ENCODE measurements around the gene NDUFA3. TPM values are rescaled to one million over a fixed set of nuclear protein-coding genes. Genes with fewer than 3 reads are reported as not detected.

NDUFA3 gene
- total RNA-seq, 1 donor from 2014 or later = 115 TPM

DNA sequence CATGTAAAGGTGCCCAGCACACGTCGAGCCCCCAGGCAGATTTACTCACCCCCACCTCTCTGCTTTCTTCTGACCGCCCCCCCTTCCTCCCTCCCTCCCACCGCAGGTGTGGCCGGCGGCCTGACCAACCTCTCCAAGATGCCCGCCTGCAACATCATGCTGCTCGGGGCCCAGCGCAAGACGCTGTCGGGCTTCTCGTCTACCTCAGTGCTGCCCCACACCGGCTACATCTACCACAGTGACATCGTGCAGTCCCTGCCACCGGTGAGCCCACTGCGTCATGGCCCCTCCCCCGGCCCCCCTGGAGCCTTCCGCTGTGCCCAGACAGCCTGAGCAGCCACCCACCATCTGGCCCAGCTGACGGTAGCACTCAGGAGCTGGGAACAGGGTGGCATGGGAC, 21.7 kb downstream of the NDUFA3 start:
- Histone ChIP-seq H3K27ac (no peak overlapping the region), H3K4me3 (no peak overlapping the region), H3K4me1 (no peaks in the 10 kb centered on the region), H3K27me3 (no peaks in the 10 kb centered on the region), H3K9me3 (no peaks in the 10 kb centered on the region), H3K36me3 (peaks cover 98% of the 10 kb centered on the region)
- TF ChIP-seq, protein P1, sequence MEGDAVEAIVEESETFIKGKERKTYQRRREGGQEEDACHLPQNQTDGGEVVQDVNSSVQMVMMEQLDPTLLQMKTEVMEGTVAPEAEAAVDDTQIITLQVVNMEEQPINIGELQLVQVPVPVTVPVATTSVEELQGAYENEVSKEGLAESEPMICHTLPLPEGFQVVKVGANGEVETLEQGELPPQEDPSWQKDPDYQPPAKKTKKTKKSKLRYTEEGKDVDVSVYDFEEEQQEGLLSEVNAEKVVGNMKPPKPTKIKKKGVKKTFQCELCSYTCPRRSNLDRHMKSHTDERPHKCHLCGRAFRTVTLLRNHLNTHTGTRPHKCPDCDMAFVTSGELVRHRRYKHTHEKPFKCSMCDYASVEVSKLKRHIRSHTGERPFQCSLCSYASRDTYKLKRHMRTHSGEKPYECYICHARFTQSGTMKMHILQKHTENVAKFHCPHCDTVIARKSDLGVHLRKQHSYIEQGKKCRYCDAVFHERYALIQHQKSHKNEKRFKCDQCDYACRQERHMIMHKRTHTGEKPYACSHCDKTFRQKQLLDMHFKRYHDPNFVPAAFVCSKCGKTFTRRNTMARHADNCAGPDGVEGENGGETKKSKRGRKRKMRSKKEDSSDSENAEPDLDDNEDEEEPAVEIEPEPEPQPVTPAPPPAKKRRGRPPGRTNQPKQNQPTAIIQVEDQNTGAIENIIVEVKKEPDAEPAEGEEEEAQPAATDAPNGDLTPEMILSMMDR (IDR thresholded peaks at IDR 0.05) = no peak
- no peak for DNase-seq
- no peak for ATAC-seq
- intact Hi-C loops (cut with DNase I) = no loop called here

DNA sequence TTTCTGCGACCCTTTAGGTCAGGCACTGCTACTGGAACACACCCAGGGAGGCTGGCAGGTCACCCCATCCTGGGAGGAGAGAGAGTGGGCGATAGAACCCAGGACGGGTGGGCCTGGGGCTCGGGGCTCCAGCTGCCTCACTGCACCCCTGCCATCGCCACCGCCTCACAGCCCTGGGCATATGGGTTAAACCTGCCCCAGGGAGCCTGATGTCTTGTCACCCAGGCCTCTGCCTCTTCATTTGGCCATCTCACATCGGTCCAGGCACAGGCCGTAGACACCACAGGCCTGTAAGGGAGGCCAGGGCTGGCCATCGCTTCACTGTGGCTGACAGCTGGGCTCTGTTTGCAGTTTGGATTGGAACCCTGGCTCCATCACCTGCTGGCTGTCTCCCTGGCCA, 23.1 kb downstream of the NDUFA3 start:
- TF ChIP-seq, protein P1 (IDR thresholded peaks at IDR 0.05) = no peak
- intact Hi-C loops (cut with DNase I) = no loop called here
- ATAC-seq = no peak

DNA sequence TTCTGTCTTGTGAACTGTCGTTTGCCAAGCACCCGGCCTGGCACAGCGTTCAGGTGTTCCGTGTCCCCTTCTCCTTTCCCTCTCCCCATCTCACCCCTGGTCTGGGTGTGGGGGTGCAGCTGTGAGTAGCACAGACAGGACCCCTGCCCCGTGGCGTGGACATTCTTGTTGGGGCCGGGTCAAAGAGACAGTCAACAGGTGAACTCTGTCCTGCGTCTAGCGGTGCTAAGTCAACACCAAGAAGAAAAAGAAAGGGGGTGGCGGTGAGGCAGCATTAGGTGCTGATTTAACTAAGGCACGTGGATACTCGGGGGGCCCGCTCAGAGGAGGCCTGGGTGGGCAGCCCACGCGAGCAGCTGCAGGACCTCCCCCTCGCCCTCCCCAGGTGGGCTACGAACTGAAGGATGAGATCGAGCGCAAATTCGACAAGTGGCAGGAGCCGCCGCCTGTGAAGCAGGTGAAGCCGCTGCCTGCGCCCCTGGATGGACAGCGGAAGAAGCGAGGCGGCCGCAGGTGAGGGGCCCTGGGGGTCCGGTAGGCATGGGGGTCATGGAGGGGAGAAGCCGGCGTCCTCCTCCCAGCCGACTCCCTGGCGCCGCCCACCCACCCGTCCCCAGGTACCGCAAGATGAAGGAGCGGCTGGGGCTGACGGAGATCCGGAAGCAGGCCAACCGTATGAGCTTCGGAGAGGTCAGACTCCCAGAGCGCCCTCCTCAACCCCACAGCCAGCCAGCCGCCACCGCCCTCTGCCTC, 25.2 kb downstream of the NDUFA3 start:
- DNase-seq (no peak), ATAC-seq (no peak)
- intact Hi-C loops (cut with DNase I) = no loop called here
- Histone ChIP-seq H3K27ac (no peak overlapping the region), H3K27me3 (no peaks in the 10 kb centered on the region), H3K4me1 (no peaks in the 10 kb centered on the region), H3K4me3 (no peak overlapping the region), H3K36me3 (peaks cover 85% of the 10 kb centered on the region), H3K9me3 (no peaks in the 10 kb centered on the region)
- TF ChIP-seq, protein P1 (IDR thresholded peaks at IDR 0.05) = no peak

More for the DNA sequence above, 23.1 kb downstream of the NDUFA3 start:
- no peak overlapping the region for H3K27ac ChIP-seq
- H3K27me3 ChIP-seq = no peaks in the 10 kb centered on the region
- no peak overlapping the region for H3K4me3 ChIP-seq
- DNase-seq = peak; percentile 51
- peaks cover 92% of the 10 kb centered on the region for H3K36me3 ChIP-seq
- no peaks in the 10 kb centered on the region for H3K9me3 ChIP-seq
- no peaks in the 10 kb centered on the region for H3K4me1 ChIP-seq

DNA sequence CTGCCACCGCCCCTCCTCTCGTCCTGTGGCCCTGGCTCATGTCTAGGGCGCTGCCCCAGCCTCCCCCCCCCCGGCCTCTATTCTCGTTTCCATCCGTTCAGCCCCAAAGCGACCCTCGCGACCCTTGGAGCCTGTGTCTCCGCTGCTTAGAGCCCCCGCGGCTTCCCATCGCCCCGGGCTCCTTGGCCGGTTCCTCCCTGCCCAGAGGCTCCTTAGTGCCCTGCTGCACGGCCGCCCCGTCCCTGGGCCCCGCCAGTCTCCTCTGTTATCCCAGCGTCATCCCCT, 25.7 kb downstream of the NDUFA3 start:
- H3K27ac ChIP-seq = no peak overlapping the region
- DNase-seq (peak; percentile 53), ATAC-seq (no peak)
- intact Hi-C loops (cut with DNase I) = no loop called here
- H3K27me3 ChIP-seq = no peaks in the 10 kb centered on the region
- no peaks in the 10 kb centered on the region for H3K9me3 ChIP-seq
- TF ChIP-seq, protein P1 (IDR thresholded peaks at IDR 0.05) = no peak
- H3K4me1 ChIP-seq = no peaks in the 10 kb centered on the region
- no peak overlapping the region for H3K4me3 ChIP-seq
- peaks cover 80% of the 10 kb centered on the region for H3K36me3 ChIP-seq

DNA sequence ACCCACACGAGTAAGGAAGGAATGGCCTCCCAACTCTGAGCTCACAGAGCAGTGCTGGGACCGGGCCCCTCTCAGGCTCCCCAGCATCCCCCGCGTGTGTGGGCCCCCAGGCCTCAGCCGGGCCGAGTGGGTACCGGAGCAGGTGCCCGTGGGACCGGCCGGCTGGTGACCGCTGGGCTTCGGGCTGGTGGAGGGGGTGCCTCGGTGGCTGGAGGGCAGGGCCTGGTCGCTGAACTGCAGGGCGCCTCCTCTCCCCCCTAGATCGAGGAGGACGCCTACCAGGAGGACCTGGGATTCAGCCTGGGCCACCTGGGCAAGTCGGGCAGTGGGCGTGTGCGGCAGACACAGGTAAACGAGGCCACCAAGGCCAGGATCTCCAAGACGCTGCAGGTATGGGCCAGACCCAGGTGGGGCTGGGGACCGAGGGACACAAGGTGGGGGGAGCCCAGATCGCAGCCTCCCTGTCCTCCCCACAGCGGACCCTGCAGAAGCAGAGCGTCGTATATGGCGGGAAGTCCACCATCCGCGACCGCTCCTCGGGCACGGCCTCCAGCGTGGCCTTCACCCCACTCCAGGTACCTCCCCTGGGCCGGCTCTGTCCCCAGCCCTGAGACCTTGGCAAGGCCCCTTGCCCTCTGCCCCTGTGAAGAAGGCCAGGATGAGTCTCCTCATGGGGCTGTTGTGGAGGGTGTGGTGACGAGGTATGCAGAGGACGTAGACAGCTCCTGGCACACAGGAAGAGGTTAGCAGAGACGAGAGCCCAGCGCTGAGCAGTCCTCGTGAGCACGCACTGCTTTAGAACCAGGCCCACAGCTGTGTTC, 26.4 kb downstream of the NDUFA3 start:
- H3K9me3 ChIP-seq = no peaks in the 10 kb centered on the region
- H3K4me3 ChIP-seq = no peak overlapping the region
- no peaks in the 10 kb centered on the region for H3K27me3 ChIP-seq
- H3K36me3 ChIP-seq = peaks cover 74% of the 10 kb centered on the region
- TF ChIP-seq, protein P1 (IDR thresholded peaks at IDR 0.05) = no peak
- ATAC-seq (no peak), DNase-seq (no peak)
- intact Hi-C loops (cut with DNase I) = no loop called here
- no peaks in the 10 kb centered on the region for H3K4me1 ChIP-seq
- no peak overlapping the region for H3K27ac ChIP-seq

Data from upper lobe of right lung (tissue), 1 donor.